Measurements from ENCODE around the gene MCOLN2. TPM values are rescaled to one million over a fixed set of nuclear protein-coding genes. Genes with fewer than 3 reads are reported as not detected.

MCOLN2 gene
- total RNA-seq, 1 donor = 1.8 TPM

GRCh38 chr1:84968101-84968500, 28.8 kb downstream of the MCOLN2 start:
- DNase-seq (ENCODE audit: insufficient read length, low spot score, missing footprints) = no peak
- Histone ChIP-seq H3K9me3 (ENCODE audit: low read depth, low read length) (no peaks in the 10 kb centered on the region), H3K27ac (ENCODE audit: low read depth, low read length) (no peak overlapping the region), H3K27me3 (ENCODE audit: insufficient read depth, low read length) (no peaks in the 10 kb centered on the region), H3K4me1 (ENCODE audit: insufficient read depth, low read length) (peaks cover 8% of the 10 kb centered on the region), H2AFZ (ENCODE audit: low read length) (no peak overlapping the region), H3K79me2 (ENCODE audit: insufficient read depth, low read length) (no peaks in the 10 kb centered on the region), H3K4me3 (ENCODE audit: insufficient read depth, low read length) (no peak overlapping the region), H3K36me3 (ENCODE audit: insufficient read depth, low read length) (no peaks in the 10 kb centered on the region), H3K4me2 (ENCODE audit: insufficient read depth, low read length) (no peak overlapping the region), H4K20me1 (ENCODE audit: insufficient read depth, low read length) (no peaks in the 10 kb centered on the region)
- TF ChIP-seq CTCF (IDR thresholded peaks at IDR 0.05; ENCODE audit: extremely low read depth, low read depth, low read length) = no peak

GRCh38 chr1:84967666-84968065, 29.2 kb downstream of the MCOLN2 start:
- DNase-seq (ENCODE audit: insufficient read length, low spot score, missing footprints) = no peak
- H3K4me1 ChIP-seq (ENCODE audit: insufficient read depth, low read length) = peaks cover 4% of the 10 kb centered on the region

GRCh38 chr1:84963021-84963420, 33.9 kb downstream of the MCOLN2 start:
- DNase-seq (ENCODE audit: insufficient read length, low spot score, missing footprints) = no peak
- Histone ChIP-seq H4K20me1 (ENCODE audit: insufficient read depth, low read length) (no peaks in the 10 kb centered on the region), H3K79me2 (ENCODE audit: insufficient read depth, low read length) (no peaks in the 10 kb centered on the region), H3K36me3 (ENCODE audit: insufficient read depth, low read length) (no peaks in the 10 kb centered on the region), H2AFZ (ENCODE audit: low read length) (no peak overlapping the region), H3K4me1 (ENCODE audit: insufficient read depth, low read length) (peaks cover 24% of the 10 kb centered on the region), H3K4me3 (ENCODE audit: insufficient read depth, low read length) (no peak overlapping the region), H3K4me2 (ENCODE audit: insufficient read depth, low read length) (no peak overlapping the region), H3K27ac (ENCODE audit: low read depth, low read length) (no peak overlapping the region), H3K9me3 (ENCODE audit: low read depth, low read length) (no peaks in the 10 kb centered on the region), H3K27me3 (ENCODE audit: insufficient read depth, low read length) (no peaks in the 10 kb centered on the region)
- TF ChIP-seq CTCF (IDR thresholded peaks at IDR 0.05; ENCODE audit: extremely low read depth, low read depth, low read length) = no peak

More at GRCh38 chr1:84967666-84968065, 29.2 kb downstream of the MCOLN2 start:
- Histone ChIP-seq H2AFZ (ENCODE audit: low read length) (no peak overlapping the region), H3K9me3 (ENCODE audit: low read depth, low read length) (no peaks in the 10 kb centered on the region), H3K36me3 (ENCODE audit: insufficient read depth, low read length) (no peaks in the 10 kb centered on the region), H3K27me3 (ENCODE audit: insufficient read depth, low read length) (no peaks in the 10 kb centered on the region), H3K27ac (ENCODE audit: low read depth, low read length) (no peak overlapping the region), H3K79me2 (ENCODE audit: insufficient read depth, low read length) (no peaks in the 10 kb centered on the region), H3K4me2 (ENCODE audit: insufficient read depth, low read length) (no peak overlapping the region), H3K4me3 (ENCODE audit: insufficient read depth, low read length) (no peak overlapping the region), H4K20me1 (ENCODE audit: insufficient read depth, low read length) (no peaks in the 10 kb centered on the region)
- TF ChIP-seq CTCF (IDR thresholded peaks at IDR 0.05; ENCODE audit: extremely low read depth, low read depth, low read length) = no peak

GRCh38 chr1:84961316-84961715, 35.6 kb downstream of the MCOLN2 start:
- Histone ChIP-seq H3K9me3 (ENCODE audit: low read depth, low read length) (no peaks in the 10 kb centered on the region), H3K4me1 (ENCODE audit: insufficient read depth, low read length) (peaks cover 24% of the 10 kb centered on the region), H3K36me3 (ENCODE audit: insufficient read depth, low read length) (no peaks in the 10 kb centered on the region), H4K20me1 (ENCODE audit: insufficient read depth, low read length) (no peaks in the 10 kb centered on the region), H3K4me2 (ENCODE audit: insufficient read depth, low read length) (no peak overlapping the region), H3K27ac (ENCODE audit: low read depth, low read length) (peak overlapping the region; percentile 72), H3K27me3 (ENCODE audit: insufficient read depth, low read length) (no peaks in the 10 kb centered on the region), H3K79me2 (ENCODE audit: insufficient read depth, low read length) (no peaks in the 10 kb centered on the region), H3K4me3 (ENCODE audit: insufficient read depth, low read length) (no peak overlapping the region), H2AFZ (ENCODE audit: low read length) (no peak overlapping the region)
- DNase-seq (ENCODE audit: insufficient read length, low spot score, missing footprints) = no peak
- no peak for TF ChIP-seq CTCF (IDR thresholded peaks at IDR 0.05; ENCODE audit: extremely low read depth, low read depth, low read length)

Data from osteoblast (primary cell).